K562 (cell line): ENCODE measurements around the gene TMEM143. TPM values are rescaled to one million over a fixed set of nuclear protein-coding genes. Genes with fewer than 3 reads are reported as not detected.
A peak's percentile ranks its signal among the peaks of the same experiment; 100 is the strongest.

Source experiments
- CBX2 ChIP-seq: fragments of 200-600 bp; sonication (generic); IDR thresholded peaks from one replicate; pipeline ENCODE4 v1.6.1; 2012; ENCODE audit warnings: mild to moderate bottlenecking, low read length, inconsistent platforms; ENCODE audit not compliant: insufficient read depth, poor library complexity, severe bottlenecking
- CEBPG ChIP-seq, 3 experiments: fragments of 200-800 bp in 1 of 3; sonication (Bioruptor generic) in 1 of 3; sonication (generic) in 1 of 3; formaldehyde crosslinking in 1 of 3; IDR thresholded peaks in 2 of 3; conservative IDR thresholded peaks in 1 of 3; 2 replicates each; pipeline versions ENCODE4 v1.6.1 to v1.8.0; 2016 to 2022; ENCODE audit warnings: missing compliant biosample characterization in 2 of 3, missing genetic modification characterization in 2 of 3, mild to moderate bottlenecking in 1 of 3, missing genetic modification reagents in 1 of 3
- CSDE1 ChIP-seq, 2 experiments: fragments of 450-650 bp; IDR thresholded peaks; 2 replicates each; pipeline ENCODE4 v1.6.1; 2016; ENCODE audit warnings: mild to moderate bottlenecking in 1 of 2
- ELF4 ChIP-seq: fragments of 450-650 bp; formaldehyde crosslinking; IDR thresholded peaks from 2 replicates; pipeline ENCODE4 v1.4.0; 2022; ENCODE audit warnings: missing genetic modification characterization
- EP300 ChIP-seq: IDR thresholded peaks from 2 replicates; pipeline ENCODE4 v1.6.1; 2012; ENCODE audit warnings: low read length, improper control_type of control experiment
- FOXM1 ChIP-seq, 2 experiments: fragments of 450-650 bp in 1 of 2; sonication (generic) in 1 of 2; formaldehyde crosslinking in 1 of 2; IDR thresholded peaks; 2 replicates each; pipeline versions ENCODE4 v1.6.1 to v1.9.0; 2017 to 2022; ENCODE audit warnings: low read depth in 2 of 2, mild to moderate bottlenecking in 2 of 2, missing genetic modification reagents in 1 of 2, moderate library complexity in 1 of 2
- GTF2E2 ChIP-seq: fragments of 200-800 bp; sonication (Bioruptor generic); IDR thresholded peaks from 2 replicates; pipeline ENCODE4 v1.6.1; 2016; ENCODE audit warnings: missing genetic modification characterization, missing compliant biosample characterization
- HNRNPH1 ChIP-seq: fragments of 200-400 bp; formaldehyde crosslinking; optimal IDR thresholded peaks from 2 replicates; pipeline ENCODE3; 2017; ENCODE audit warnings: low read depth, mild to moderate bottlenecking, low read length, moderate library complexity
- PREB ChIP-seq: sonication (generic); formaldehyde crosslinking; IDR thresholded peaks from 2 replicates; pipeline ENCODE4 v1.8.1; 2023; ENCODE audit warnings: mild to moderate bottlenecking, missing genetic modification reagents
- SMAD3 ChIP-seq: fragments of 450-650 bp; formaldehyde crosslinking; conservative IDR thresholded peaks from 2 replicates; pipeline ENCODE4 v1.4.0; 2020; ENCODE audit warnings: mild to moderate bottlenecking
- SNIP1 ChIP-seq: fragments of 450-650 bp; IDR thresholded peaks from 2 replicates; pipeline ENCODE4 v1.7.1; 2017; ENCODE audit warnings: low read depth, mild to moderate bottlenecking
- STAT5A ChIP-seq: IDR thresholded peaks from 2 replicates; pipeline ENCODE4 v1.6.1; 2012; ENCODE audit warnings: low read length, inconsistent platforms, borderline replicate concordance
- STAT6 ChIP-seq: sonication (generic); formaldehyde crosslinking; IDR thresholded peaks from 2 replicates; pipeline ENCODE4 v1.8.1; 2023; ENCODE audit warnings: mild to moderate bottlenecking, missing genetic modification reagents
- ZNF586 ChIP-seq: fragments of 450-650 bp; formaldehyde crosslinking; conservative IDR thresholded peaks from 2 replicates; pipeline ENCODE4 v1.4.0; 2020; ENCODE audit warnings: mild to moderate bottlenecking, moderate library complexity
- ZNF644 ChIP-seq: fragments of 200-800 bp; sonication (Bioruptor generic); IDR thresholded peaks from 2 replicates; pipeline ENCODE4 v1.6.1; 2016; ENCODE audit warnings: low read depth, missing genetic modification characterization, missing compliant biosample characterization
- polyA plus RNA-seq, 8 experiments: library from polyadenylated mRNA; depleted of rRNA in 4 of 8; stranded (reverse) in 5 of 8; unstranded in 3 of 8; fragments of >200 nt; fragmentation: Nextera tagmentation in 2 of 8; fragmentation: Illumina TruSeq in 1 of 8; extraction: Ambion mirVana in 2 of 8; extraction: Trizol in 1 of 8; gene quantifications; 2 replicates each; pipeline versions ENCODE4 v1.2.1 to v1.2.3, GENCODE V29; 2011 to 2014; ENCODE audit warnings: inconsistent platforms in 1 of 8, missing spikeins in 1 of 8
- total RNA-seq, 7 experiments: library from RNA; depleted of rRNA in 6 of 7; stranded (reverse); fragments of >200 nt in 6 of 7; fragmentation: Illumina TruSeq in 2 of 7; extraction: Trizol in 2 of 7; gene quantifications; 2 replicates each; pipeline versions ENCODE4 v1.2.1 to v1.2.3, GENCODE V29; 2011 to 2021; ENCODE audit warnings: low replicate concordance in 1 of 7
- TF ChIP-seq, protein P1 (sequence below): sonication (generic); formaldehyde crosslinking; IDR thresholded peaks from 2 replicates; pipeline ENCODE4 v1.8.0; 2022; ENCODE audit warnings: mild to moderate bottlenecking, missing genetic modification reagents
- TF ChIP-seq, protein P2 (sequence below): fragments of 450-650 bp; formaldehyde crosslinking; conservative IDR thresholded peaks from 2 replicates; pipeline ENCODE4 v1.4.0; 2022; ENCODE audit warnings: mild to moderate bottlenecking, missing genetic modification characterization

Gene TMEM143
- total and polyA plus RNA-seq, 9 of the 15 experiments (the other 6 are each of a cell fraction or from before 2014, with no cell fraction given): 0.66 to 8.8 (median 4.3) TPM

DNA sequence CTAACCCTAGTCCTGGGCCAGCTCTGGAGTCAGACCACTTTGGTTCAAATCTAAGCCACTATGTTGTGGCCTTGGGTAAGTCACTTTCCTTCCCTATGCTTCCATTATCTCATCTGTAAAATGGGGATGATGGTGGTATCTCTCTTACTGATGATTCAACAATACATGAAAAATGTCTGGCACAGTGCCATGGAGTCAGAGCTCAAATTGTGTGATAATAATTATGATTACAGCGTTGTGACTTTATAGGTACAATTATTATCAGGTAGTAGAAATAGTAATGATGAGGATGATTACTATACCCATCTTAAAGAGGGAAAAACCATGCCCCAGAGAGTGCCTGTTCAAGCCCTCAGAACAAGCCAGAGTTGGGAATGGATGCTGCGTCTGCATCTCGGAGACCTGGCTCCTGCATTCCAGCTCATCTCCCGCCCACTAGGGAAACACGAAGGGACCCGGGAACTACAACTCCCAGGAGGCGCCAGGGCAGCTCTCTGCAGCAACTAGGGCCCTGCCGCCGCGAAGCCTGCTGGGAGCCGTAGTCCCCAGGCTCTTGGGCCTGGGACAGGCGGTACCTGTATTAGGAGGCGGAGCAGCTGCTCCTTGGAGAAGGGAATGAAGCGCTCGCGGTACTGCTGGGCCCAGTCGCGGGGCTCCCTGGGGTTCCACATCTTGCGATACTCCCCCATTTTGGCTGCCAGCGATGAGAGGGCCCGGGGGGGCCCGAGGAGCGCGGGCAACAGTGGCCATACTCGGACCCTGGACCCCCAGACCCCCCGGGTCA lies 832 bp downstream of the TMEM143 start (continued):
- TF ChIP-seq HNRNPH1: no peak
- TF ChIP-seq, protein P1, sequence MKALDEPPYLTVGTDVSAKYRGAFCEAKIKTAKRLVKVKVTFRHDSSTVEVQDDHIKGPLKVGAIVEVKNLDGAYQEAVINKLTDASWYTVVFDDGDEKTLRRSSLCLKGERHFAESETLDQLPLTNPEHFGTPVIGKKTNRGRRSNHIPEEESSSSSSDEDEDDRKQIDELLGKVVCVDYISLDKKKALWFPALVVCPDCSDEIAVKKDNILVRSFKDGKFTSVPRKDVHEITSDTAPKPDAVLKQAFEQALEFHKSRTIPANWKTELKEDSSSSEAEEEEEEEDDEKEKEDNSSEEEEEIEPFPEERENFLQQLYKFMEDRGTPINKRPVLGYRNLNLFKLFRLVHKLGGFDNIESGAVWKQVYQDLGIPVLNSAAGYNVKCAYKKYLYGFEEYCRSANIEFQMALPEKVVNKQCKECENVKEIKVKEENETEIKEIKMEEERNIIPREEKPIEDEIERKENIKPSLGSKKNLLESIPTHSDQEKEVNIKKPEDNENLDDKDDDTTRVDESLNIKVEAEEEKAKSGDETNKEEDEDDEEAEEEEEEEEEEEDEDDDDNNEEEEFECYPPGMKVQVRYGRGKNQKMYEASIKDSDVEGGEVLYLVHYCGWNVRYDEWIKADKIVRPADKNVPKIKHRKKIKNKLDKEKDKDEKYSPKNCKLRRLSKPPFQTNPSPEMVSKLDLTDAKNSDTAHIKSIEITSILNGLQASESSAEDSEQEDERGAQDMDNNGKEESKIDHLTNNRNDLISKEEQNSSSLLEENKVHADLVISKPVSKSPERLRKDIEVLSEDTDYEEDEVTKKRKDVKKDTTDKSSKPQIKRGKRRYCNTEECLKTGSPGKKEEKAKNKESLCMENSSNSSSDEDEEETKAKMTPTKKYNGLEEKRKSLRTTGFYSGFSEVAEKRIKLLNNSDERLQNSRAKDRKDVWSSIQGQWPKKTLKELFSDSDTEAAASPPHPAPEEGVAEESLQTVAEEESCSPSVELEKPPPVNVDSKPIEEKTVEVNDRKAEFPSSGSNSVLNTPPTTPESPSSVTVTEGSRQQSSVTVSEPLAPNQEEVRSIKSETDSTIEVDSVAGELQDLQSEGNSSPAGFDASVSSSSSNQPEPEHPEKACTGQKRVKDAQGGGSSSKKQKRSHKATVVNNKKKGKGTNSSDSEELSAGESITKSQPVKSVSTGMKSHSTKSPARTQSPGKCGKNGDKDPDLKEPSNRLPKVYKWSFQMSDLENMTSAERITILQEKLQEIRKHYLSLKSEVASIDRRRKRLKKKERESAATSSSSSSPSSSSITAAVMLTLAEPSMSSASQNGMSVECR (CRISPR knock-in tag): no peak
- no peak for TF ChIP-seq GTF2E2 (tag)
- TF ChIP-seq ZNF644 (tag): peak; percentile 95
- TF ChIP-seq EP300: no peak
- no peak for TF ChIP-seq CEBPG (CRISPR knock-in tag; IDR thresholded peaks at IDR 0.05)
- TF ChIP-seq CEBPG (tag; conservative IDR thresholded peaks at IDR 0.05 in 1 of 2, IDR thresholded peaks at IDR 0.05 in 1 of 2): no peak
- no peak for TF ChIP-seq SMAD3 (CRISPR knock-in tag)
- TF ChIP-seq SNIP1: no peak
- TF ChIP-seq CSDE1 (IDR thresholded peaks at IDR 0.05): no peak
- no peak for TF ChIP-seq STAT6 (CRISPR knock-in tag)
- TF ChIP-seq, protein P2, sequence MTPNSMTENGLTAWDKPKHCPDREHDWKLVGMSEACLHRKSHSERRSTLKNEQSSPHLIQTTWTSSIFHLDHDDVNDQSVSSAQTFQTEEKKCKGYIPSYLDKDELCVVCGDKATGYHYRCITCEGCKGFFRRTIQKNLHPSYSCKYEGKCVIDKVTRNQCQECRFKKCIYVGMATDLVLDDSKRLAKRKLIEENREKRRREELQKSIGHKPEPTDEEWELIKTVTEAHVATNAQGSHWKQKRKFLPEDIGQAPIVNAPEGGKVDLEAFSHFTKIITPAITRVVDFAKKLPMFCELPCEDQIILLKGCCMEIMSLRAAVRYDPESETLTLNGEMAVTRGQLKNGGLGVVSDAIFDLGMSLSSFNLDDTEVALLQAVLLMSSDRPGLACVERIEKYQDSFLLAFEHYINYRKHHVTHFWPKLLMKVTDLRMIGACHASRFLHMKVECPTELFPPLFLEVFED (CRISPR knock-in tag): no peak
- TF ChIP-seq CBX2: no peak
- no peak for TF ChIP-seq FOXM1 (IDR thresholded peaks at IDR 0.05; ENCODE audit: low read depth)
- TF ChIP-seq FOXM1 (CRISPR knock-in tag; IDR thresholded peaks at IDR 0.05; ENCODE audit: low read depth): no peak
- no peak for TF ChIP-seq ZNF586 (CRISPR knock-in tag)
- no peak for TF ChIP-seq STAT5A
- TF ChIP-seq PREB: no peak
- 0 out of 2 replicates have a peak, but pooled peaks have one; percentile 45 for TF ChIP-seq ELF4 (CRISPR knock-in tag)
